HG02852 (cell line): ENCODE results near the gene MAGED4B.
"Not testable (repeated sequence)": the region's sequence is repeated elsewhere in the genome, so short reads cannot be mapped to it uniquely, and the experiment has no call there.

ENCODE experiments used
- ATAC-seq: cut with Tn5 transposase; IDR thresholded peaks from one replicate; pipeline ENCODE4 v1.9.1; 2021; ENCODE audit warnings: mild to moderate bottlenecking, moderate library complexity; ENCODE audit not compliant: unreplicated experiment

The MAGED4B gene, protein sequence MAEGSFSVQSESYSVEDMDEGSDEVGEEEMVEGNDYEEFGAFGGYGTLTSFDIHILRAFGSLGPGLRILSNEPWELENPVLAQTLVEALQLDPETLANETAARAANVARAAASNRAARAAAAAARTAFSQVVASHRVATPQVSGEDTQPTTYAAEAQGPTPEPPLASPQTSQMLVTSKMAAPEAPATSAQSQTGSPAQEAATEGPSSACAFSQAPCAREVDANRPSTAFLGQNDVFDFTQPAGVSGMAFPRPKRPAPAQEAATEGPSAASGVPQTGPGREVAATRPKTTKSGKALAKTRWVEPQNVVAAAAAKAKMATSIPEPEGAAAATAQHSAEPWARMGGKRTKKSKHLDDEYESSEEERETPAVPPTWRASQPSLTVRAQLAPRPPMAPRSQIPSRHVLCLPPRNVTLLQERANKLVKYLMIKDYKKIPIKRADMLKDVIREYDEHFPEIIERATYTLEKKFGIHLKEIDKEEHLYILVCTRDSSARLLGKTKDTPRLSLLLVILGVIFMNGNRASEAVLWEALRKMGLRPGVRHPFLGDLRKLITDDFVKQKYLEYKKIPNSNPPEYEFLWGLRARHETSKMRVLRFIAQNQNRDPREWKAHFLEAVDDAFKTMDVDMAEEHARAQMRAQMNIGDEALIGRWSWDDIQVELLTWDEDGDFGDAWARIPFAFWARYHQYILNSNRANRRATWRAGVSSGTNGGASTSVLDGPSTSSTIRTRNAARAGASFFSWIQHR

DNA sequence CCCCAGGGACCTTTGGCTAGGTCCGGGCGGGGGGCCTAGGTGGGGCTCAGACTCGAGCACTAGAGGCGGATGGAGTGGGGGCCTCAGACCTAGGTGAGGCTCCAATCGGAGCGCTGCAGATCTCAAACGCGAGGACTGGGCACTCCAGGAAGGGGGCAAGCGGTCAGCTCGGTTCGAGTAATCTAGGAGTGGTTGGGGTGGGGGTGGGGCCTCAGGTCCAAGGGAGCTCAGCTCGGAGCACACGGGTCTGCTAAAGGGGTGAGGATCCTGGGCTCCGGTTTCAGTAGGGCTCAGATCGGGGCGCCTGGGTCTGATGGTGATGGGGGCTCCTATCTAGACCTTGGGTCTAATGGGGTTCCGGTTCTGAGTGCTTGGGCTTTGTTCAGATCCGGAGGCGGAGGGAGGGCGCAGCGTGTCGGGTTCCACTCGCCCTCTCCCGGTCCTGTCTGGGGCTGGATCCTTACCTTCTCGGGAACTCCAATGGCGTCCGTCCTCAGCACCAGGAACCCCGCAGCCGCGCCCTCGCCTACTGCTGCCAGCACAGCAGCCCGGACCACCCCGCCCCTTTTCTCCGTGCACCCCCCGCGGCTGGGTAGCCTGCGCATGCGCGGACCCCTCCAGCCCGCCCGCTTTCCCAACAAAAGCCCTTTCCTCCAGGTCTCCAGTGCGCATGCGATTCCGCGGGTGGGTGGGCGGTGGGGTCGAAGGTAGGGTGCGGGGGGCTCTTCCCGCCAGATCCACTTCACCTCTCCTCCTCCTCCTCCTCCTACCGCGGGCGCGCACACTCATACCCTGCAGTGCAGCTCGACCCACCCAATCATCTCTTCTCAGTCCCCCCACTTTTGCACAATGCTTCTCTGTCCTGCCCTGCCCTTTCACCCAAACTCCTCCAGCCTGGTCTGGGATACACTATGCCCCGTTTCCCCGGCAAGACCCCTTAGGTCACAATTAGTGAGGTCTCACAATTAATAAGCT, at the start of gene MAGED4B:
Gene MAGED4B, minus strand, starts transcription at position 518 of the 975 bp plus-strand sequence. CDS start 1,011 bp downstream, outside the sequence.
- not testable (repeated sequence) for ATAC-seq

DNA sequence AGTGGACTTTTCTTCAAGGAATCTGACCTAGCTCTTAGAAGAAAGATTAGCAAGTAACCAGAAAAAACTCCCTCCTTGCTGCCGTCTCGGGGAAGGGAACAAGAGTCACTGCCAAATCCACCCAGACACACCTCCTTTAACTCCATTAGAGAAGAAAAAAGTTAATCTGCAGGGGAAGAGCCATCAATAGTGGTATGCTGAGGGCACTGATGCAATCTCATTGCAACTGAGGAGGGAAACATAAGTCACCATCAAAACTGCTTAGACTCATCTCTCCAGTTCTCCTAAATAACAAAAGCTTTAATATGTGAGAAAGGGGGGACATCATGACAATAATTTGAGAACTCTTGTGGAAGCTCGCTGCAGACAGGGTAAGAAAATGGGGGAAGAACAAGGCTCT, 49.3 kb upstream of the MAGED4B start:
- ATAC-seq, result no peak

DNA sequence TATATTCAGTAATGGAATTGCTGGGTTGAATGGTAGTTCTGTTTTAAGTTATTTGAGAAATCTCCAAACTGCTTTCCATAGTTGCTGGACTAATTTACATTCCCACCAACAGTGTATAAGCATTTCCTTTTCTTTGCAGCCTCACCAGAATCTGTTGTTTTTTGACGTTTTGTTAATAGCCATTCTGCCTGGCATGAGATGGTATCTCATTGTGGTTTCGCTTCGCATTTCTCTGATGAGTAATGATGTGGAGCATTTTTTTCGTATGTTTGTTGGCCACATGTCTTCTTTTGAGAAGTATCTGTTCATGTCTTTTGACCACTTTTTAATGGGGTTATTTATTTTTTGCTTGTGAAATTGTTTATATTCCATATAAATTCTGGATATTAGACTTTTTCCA, 13.6 kb upstream of the MAGED4B start:
- ATAC-seq, result no peak

DNA sequence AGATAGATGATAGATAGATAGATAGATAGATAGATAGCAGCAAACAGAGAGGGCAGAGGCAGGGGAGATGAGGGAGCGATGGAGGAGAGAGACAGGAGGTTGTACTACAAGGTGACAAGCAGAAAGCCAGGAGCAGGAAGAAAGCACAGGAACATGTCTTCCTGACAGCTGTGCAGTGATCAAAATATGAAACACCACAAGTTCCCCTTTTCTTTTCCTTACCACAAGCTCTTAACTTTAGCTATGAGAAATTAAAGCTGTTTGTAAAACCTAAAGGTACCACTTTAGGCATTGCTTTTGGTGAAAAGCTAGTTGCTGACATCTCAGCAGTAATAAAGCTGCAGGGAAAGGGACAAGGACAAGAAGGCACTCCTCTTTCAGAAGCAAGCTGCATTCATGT, 9.1 kb upstream of the MAGED4B start:
- no peak for ATAC-seq

DNA sequence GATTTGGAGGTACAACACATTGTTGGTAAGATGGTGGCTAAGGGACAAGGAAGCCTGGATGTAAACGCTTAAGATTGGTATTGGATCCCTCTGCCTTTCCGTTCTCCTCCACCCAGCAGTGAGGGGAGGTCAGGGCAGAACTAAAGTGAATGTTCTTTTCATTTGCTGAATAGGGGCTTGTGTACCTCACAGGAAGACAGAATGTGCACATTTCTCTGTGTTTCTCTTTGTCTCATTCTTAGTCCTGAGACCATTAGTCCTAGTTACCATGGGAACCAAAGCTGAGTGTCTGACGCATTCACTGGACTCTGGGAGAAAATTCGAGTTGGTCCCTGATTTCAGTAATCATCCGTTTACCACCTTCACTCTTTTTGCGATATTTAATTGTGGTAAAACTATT, 26.7 kb downstream of the MAGED4B start:
- ATAC-seq, result not testable (repeated sequence)

DNA sequence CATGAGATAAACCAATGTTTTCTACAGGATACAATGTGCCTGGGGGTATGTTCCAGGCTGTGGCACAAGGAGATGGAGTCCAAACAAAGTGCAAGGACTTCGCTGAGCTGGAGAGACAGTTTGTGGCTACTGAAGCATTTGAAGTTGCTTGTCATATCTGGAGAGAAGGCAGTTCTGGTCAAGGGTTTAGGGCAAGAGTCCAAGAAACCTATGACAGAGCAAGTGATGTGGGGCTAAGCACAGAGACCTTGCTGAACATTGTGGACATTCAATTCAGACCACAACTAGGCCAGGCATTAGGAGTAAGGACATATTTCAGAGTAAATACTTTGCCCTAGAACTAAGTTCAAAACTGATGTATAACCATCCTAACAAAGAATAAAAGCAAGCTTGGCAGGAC, 34.8 kb downstream of the MAGED4B start:
- ATAC-seq, result no peak

DNA sequence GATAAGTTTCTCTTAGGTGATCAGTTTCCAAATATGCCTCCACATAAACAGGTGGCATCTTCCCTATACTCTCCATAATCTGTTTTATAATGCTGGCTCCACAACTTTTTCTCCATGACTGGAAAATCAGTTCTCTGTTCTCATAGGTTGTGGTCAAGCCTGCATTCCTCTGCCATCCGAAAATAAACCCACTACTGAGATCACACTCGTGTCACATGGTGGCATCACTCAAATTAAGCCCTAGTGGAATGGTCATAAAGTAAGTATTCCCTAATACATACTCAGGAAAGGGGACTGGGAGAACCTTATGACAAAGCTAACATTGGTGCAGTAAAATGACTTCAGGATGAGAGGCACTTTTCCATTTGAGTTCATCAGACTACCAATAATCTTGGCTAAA, 37.6 kb downstream of the MAGED4B start:
- ATAC-seq, result no peak

DNA sequence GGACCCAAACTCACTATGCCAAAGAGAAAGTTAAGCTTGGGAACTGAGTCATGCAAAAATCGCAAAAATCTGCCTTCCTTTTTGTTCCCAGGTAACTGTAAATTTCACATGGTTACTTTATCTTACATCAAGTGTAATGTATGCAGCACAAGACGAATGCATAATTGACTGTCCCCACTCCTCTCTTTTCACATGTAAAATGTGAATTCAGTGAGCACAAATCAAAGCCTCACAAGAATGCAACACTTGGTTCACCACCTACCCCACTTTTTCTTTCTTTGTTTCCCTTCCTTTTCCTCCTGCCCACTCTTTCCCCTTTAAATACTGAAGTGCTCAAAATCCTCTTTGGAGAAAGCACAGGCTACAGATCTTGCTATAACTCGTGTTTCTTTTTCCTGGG, 53.2 kb downstream of the MAGED4B start:
- no peak for ATAC-seq
